Epithelial cell of proximal tubule (primary cell): ENCODE data around the gene CAMTA1. TPM values are rescaled to one million over a fixed set of nuclear protein-coding genes. Genes with fewer than 3 reads are reported as not detected.

ENCODE experiments used
- DNase-seq: peaks from one replicate; pipeline ENCODE4 v3.0.0-alpha.2; 2011; ENCODE audit warnings: low read depth
- H3K4me3 ChIP-seq: 2 replicates; pipeline ENCODE4 v1.5.1; 2011; ENCODE audit warnings: low read depth, mild to moderate bottlenecking, low read length
- CTCF ChIP-seq: conservative IDR thresholded peaks from 2 replicates; pipeline ENCODE4 v1.5.1; 2012; ENCODE audit warnings: low read depth, mild to moderate bottlenecking, low read length
- total RNA-seq: library from RNA; depleted of rRNA; stranded (reverse); fragments of >200 nt; gene quantifications from 2 replicates; pipeline ENCODE4 v1.2.3, GENCODE V29; 2015

Gene CAMTA1
- total RNA-seq, 1 donor from 2014 or later = 79.2 TPM

GRCh38 chr1:7719468-7720094 lies 934.3 kb downstream of the CAMTA1 start:
- no peak for TF ChIP-seq CTCF
- DNase-seq = no peak
- H3K4me3 ChIP-seq = no peak overlapping the region

- no peak for TF ChIP-seq CTCF
- H3K4me3 ChIP-seq = no peak overlapping the region
- no peak for DNase-seq
Measured at GRCh38 chr1:7721940-7722669, 936.9 kb downstream of the CAMTA1 start.

- DNase-seq = no peak
- H3K4me3 ChIP-seq = no peak overlapping the region
- TF ChIP-seq CTCF = no peak
Measured at GRCh38 chr1:7722670-7723012, 937.4 kb downstream of the CAMTA1 start.

- TF ChIP-seq CTCF = no peak
- no peak overlapping the region for H3K4me3 ChIP-seq
Measured at GRCh38 chr1:7726623-7727022, 941.4 kb downstream of the CAMTA1 start.

GRCh38 chr1:7727809-7728471 lies 942.7 kb downstream of the CAMTA1 start:
- H3K4me3 ChIP-seq = no peak overlapping the region
- TF ChIP-seq CTCF = no peak
- DNase-seq = no peak

More at GRCh38 chr1:7726623-7727022, 941.4 kb downstream of the CAMTA1 start:
- DNase-seq = no peak

GRCh38 chr1:7729761-7730160 lies 944.5 kb downstream of the CAMTA1 start:
- H3K4me3 ChIP-seq = no peak overlapping the region
- TF ChIP-seq CTCF = no peak
- DNase-seq = no peak
